ENCODE results near the gene TENM4. TPM values are rescaled to one million over a fixed set of nuclear protein-coding genes. Genes with fewer than 3 reads are reported as not detected.
A peak's percentile ranks its signal among the peaks of the same experiment; 100 is the strongest.

Gene TENM4
- polyA plus RNA-seq, 3 donors: 0.31 to 1.7 TPM; not detected in 1

- TF ChIP-seq CTCF (IDR thresholded peaks at IDR 0.05): no peak
- no peaks in the 10 kb centered on the region for H3K9me3 Mint-ChIP-seq
- intact Hi-C loops (cut with micrococcal nuclease): no loop called here
- Histone ChIP-seq H3K27me3 (ENCODE audit: control insufficient read depth in 2 of 2, insufficient read depth in 2 of 2, low read length in 2 of 2) (no peaks in the 10 kb centered on the region), H3K4me2 (replicated peaks; ENCODE audit: extremely low read depth, low read length, poor library complexity, severe bottlenecking) (no peak overlapping the region), H2AFZ (ENCODE audit: insufficient read depth, low read depth, low read length, poor library complexity, severe bottlenecking) (no peak overlapping the region), H3K9ac (ENCODE audit: insufficient read depth, low read length, poor library complexity, severe bottlenecking) (no peak overlapping the region), H3K79me2 (ENCODE audit: insufficient read depth, low read length) (no peaks in the 10 kb centered on the region), H3K4me1 (ENCODE audit: control insufficient read depth in 1 of 2, insufficient read depth in 2 of 2, low read length in 2 of 2) (peaks cover 21 to 51% of the 10 kb centered on the region in 2 donors), H4K20me1 (ENCODE audit: insufficient read depth, low read length) (no peaks in the 10 kb centered on the region), H3K36me3 (replicated peaks in 1 of 2; ENCODE audit: control insufficient read depth in 1 of 2, insufficient read depth in 2 of 2, low read length in 2 of 2) (no peaks in the 10 kb centered on the region), H3K27ac (ENCODE audit: low read depth in 1 of 2, low read length in 2 of 2) (peak overlapping the region; percentile 51 to 92), H3K9me3 (replicated peaks in 1 of 2; ENCODE audit: control insufficient read depth in 1 of 2, insufficient read depth in 1 of 2, low read length in 2 of 2) (no peaks in the 10 kb centered on the region), H3K4me3 (replicated peaks in 1 of 3; ENCODE audit: low read depth in 2 of 3, low read length in 3 of 3) (no peak overlapping the region)
- peaks cover 0 to 5% (median 0%) of the 10 kb centered on the region in 3 donors for H3K27me3 Mint-ChIP-seq (ENCODE audit: low read depth in 3 of 3)
- H3K36me3 Mint-ChIP-seq: no peaks in the 10 kb centered on the region
- peak; percentile 46 to 94 (median 50) for DNase-seq
- H3K27ac Mint-ChIP-seq: peak overlapping the region; percentile 1 to 96 (median 81)
- peak overlapping the region in 1 of 2 donors; percentile 8 for H3K4me3 Mint-ChIP-seq
- H3K4me1 Mint-ChIP-seq: peaks cover 23% of the 10 kb centered on the region
- WGBS (ENCODE audit: insufficient coverage): 0% methylated on average over 1 of the region's 3 CpGs
Observed at GRCh38 chr11:78801161-78801884, 639.5 kb downstream of the TENM4 start.

- H3K27me3 ChIP-seq (ENCODE audit: control insufficient read depth in 2 of 2, insufficient read depth in 2 of 2, low read length in 2 of 2): no peaks in the 10 kb centered on the region
- H3K4me3 ChIP-seq (replicated peaks in 1 of 3; ENCODE audit: low read depth in 2 of 3, low read length in 3 of 3): no peak overlapping the region
- no peak overlapping the region for H3K4me2 ChIP-seq (replicated peaks; ENCODE audit: extremely low read depth, low read length, poor library complexity, severe bottlenecking)
- no peaks in the 10 kb centered on the region for H3K9me3 Mint-ChIP-seq
- DNase-seq: no peak
- H3K9me3 ChIP-seq (replicated peaks in 1 of 2; ENCODE audit: control insufficient read depth in 1 of 2, insufficient read depth in 1 of 2, low read length in 2 of 2): no peaks in the 10 kb centered on the region
- TF ChIP-seq CTCF (IDR thresholded peaks at IDR 0.05): no peak
- peaks cover 0 to 5% (median 0%) of the 10 kb centered on the region in 3 donors for H3K27me3 Mint-ChIP-seq (ENCODE audit: low read depth in 3 of 3)
- no peak overlapping the region for H3K9ac ChIP-seq (ENCODE audit: insufficient read depth, low read length, poor library complexity, severe bottlenecking)
- WGBS (ENCODE audit: insufficient coverage): no CpG with 5 or more reads among the region's 2 CpGs
- H4K20me1 ChIP-seq (ENCODE audit: insufficient read depth, low read length): no peaks in the 10 kb centered on the region
- H3K79me2 ChIP-seq (ENCODE audit: insufficient read depth, low read length): no peaks in the 10 kb centered on the region
- no peaks in the 10 kb centered on the region for H3K36me3 Mint-ChIP-seq
- no peaks in the 10 kb centered on the region for H3K36me3 ChIP-seq (replicated peaks in 1 of 2; ENCODE audit: control insufficient read depth in 1 of 2, insufficient read depth in 2 of 2, low read length in 2 of 2)
- H3K4me3 Mint-ChIP-seq: no peak overlapping the region
- H3K27ac ChIP-seq (ENCODE audit: low read depth in 1 of 2, low read length in 2 of 2): peak overlapping the region in 1 of 2 donors; percentile 92
- H3K4me1 Mint-ChIP-seq: peaks cover 17% of the 10 kb centered on the region
- intact Hi-C loops (cut with micrococcal nuclease): no loop called here
- H3K27ac Mint-ChIP-seq: peak overlapping the region in 4 of 7 donors; percentile 81 to 96 (median 89)
- peaks cover 15 to 49% of the 10 kb centered on the region in 2 donors for H3K4me1 ChIP-seq (ENCODE audit: control insufficient read depth in 1 of 2, insufficient read depth in 2 of 2, low read length in 2 of 2)
- no peak overlapping the region for H2AFZ ChIP-seq (ENCODE audit: insufficient read depth, low read depth, low read length, poor library complexity, severe bottlenecking)
Observed at GRCh38 chr11:78800756-78801155, 640.1 kb downstream of the TENM4 start.

Data from CD14-positive monocyte (primary cell).